ENCODE measurements around the gene SEC24D.

- no peak for TF ChIP-seq CTCF (conservative IDR thresholded peaks at IDR 0.05; ENCODE audit: low read depth in 2 of 2)
- no peak for TF ChIP-seq JUNB (IDR thresholded peaks at IDR 0.05; ENCODE audit: unreplicated experiment)
- no peak for TF ChIP-seq EZH2 (IDR thresholded peaks at IDR 0.05; ENCODE audit: low read depth, unreplicated experiment)
- TF ChIP-seq EZH2phosphoT487 (IDR thresholded peaks at IDR 0.05; ENCODE audit: unreplicated experiment), result no peak
- TF ChIP-seq CREB1 (CRISPR knock-in tag; IDR thresholded peaks at IDR 0.05; ENCODE audit: low read depth), result no peak
- no peak for TF ChIP-seq REST (IDR thresholded peaks at IDR 0.05; ENCODE audit: unreplicated experiment)
- TF ChIP-seq POLR2AphosphoS5 (IDR thresholded peaks at IDR 0.05; ENCODE audit: low read depth), result no peak
- TF ChIP-seq, protein P1, sequence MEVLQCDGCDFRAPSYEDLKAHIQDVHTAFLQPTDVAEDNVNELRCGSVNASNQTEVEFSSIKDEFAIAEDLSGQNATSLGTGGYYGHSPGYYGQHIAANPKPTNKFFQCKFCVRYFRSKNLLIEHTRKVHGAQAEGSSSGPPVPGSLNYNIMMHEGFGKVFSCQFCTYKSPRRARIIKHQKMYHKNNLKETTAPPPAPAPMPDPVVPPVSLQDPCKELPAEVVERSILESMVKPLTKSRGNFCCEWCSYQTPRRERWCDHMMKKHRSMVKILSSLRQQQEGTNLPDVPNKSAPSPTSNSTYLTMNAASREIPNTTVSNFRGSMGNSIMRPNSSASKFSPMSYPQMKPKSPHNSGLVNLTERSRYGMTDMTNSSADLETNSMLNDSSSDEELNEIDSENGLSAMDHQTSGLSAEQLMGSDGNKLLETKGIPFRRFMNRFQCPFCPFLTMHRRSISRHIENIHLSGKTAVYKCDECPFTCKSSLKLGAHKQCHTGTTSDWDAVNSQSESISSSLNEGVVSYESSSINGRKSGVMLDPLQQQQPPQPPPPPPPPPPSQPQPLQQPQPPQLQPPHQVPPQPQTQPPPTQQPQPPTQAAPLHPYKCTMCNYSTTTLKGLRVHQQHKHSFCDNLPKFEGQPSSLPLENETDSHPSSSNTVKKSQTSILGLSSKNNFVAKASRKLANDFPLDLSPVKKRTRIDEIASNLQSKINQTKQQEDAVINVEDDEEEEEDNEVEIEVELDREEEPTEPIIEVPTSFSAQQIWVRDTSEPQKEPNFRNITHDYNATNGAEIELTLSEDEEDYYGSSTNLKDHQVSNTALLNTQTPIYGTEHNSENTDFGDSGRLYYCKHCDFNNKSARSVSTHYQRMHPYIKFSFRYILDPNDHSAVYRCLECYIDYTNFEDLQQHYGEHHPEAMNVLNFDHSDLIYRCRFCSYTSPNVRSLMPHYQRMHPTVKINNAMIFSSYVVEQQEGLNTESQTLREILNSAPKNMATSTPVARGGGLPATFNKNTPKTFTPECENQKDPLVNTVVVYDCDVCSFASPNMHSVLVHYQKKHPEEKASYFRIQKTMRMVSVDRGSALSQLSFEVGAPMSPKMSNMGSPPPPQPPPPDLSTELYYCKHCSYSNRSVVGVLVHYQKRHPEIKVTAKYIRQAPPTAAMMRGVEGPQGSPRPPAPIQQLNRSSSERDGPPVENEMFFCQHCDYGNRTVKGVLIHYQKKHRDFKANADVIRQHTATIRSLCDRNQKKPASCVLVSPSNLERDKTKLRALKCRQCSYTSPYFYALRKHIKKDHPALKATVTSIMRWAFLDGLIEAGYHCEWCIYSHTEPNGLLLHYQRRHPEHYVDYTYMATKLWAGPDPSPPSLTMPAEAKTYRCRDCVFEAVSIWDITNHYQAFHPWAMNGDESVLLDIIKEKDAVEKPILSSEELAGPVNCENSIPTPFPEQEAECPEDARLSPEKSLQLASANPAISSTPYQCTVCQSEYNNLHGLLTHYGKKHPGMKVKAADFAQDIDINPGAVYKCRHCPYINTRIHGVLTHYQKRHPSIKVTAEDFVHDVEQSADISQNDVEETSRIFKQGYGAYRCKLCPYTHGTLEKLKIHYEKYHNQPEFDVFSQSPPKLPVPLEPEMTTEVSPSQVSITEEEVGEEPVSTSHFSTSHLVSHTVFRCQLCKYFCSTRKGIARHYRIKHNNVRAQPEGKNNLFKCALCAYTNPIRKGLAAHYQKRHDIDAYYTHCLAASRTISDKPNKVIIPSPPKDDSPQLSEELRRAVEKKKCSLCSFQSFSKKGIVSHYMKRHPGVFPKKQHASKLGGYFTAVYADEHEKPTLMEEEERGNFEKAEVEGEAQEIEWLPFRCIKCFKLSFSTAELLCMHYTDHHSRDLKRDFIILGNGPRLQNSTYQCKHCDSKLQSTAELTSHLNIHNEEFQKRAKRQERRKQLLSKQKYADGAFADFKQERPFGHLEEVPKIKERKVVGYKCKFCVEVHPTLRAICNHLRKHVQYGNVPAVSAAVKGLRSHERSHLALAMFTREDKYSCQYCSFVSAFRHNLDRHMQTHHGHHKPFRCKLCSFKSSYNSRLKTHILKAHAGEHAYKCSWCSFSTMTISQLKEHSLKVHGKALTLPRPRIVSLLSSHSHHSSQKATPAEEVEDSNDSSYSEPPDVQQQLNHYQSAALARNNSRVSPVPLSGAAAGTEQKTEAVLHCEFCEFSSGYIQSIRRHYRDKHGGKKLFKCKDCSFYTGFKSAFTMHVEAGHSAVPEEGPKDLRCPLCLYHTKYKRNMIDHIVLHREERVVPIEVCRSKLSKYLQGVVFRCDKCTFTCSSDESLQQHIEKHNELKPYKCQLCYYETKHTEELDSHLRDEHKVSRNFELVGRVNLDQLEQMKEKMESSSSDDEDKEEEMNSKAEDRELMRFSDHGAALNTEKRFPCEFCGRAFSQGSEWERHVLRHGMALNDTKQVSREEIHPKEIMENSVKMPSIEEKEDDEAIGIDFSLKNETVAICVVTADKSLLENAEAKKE (CRISPR knock-in tag; IDR thresholded peaks at IDR 0.05), result no peak
These were observed 103.2 kb downstream of the SEC24D start for GRCh38 chr4:118732591-118733330.
